Retinal pigment epithelial cell (primary cell): ENCODE measurements around the gene NDE1.

Experiments used
- DNase-seq: peaks from one replicate; pipeline ENCODE4 v3.0.0-alpha.2; 2010; ENCODE audit warnings: low read depth
- H3K4me3 ChIP-seq: 2 replicates; pipeline ENCODE4 v1.5.1; 2011; ENCODE audit warnings: mild to moderate bottlenecking, low read length, control low read depth, moderate library complexity
- CTCF ChIP-seq: conservative IDR thresholded peaks from 2 replicates; pipeline ENCODE4 v1.5.1; 2011; ENCODE audit warnings: low read depth, low read length, control low read depth, inconsistent platforms

Gene NDE1

GRCh38 chr16:15621889-15622288 is 28.2 kb upstream of the NDE1 start:
- H3K4me3 ChIP-seq, result no peak overlapping the region
- DNase-seq, result no peak
- no peak for TF ChIP-seq CTCF

GRCh38 chr16:15631730-15632409 is 18.2 kb upstream of the NDE1 start:
- no peak for TF ChIP-seq CTCF
- H3K4me3 ChIP-seq, result no peak overlapping the region
- no peak for DNase-seq

GRCh38 chr16:15635926-15636325 is 14.1 kb upstream of the NDE1 start:
- H3K4me3 ChIP-seq, result no peak overlapping the region
- no peak for TF ChIP-seq CTCF
- no peak for DNase-seq

- no peak for DNase-seq
- TF ChIP-seq CTCF, result no peak
- no peak overlapping the region for H3K4me3 ChIP-seq
Observed at GRCh38 chr16:15636392-15636873, 13.6 kb upstream of the NDE1 start.

- DNase-seq, result no peak
- no peak overlapping the region for H3K4me3 ChIP-seq
- TF ChIP-seq CTCF, result no peak
Observed at GRCh38 chr16:15639061-15639568, 10.9 kb upstream of the NDE1 start.

- H3K4me3 ChIP-seq, result no peak overlapping the region
- no peak for TF ChIP-seq CTCF
- DNase-seq, result no peak
Observed at GRCh38 chr16:15640966-15641365, 9.1 kb upstream of the NDE1 start.
